ENCODE measurements around the gene CORO2B.

GRCh38 chr15:68531387-68532179, 47.2 kb upstream of the CORO2B start:
- TF ChIP-seq CTCF (IDR thresholded peaks at IDR 0.05) (no peak), POLR2A (IDR thresholded peaks at IDR 0.05) (no peak)
